ENCODE results near the gene LMCD1.

The LMCD1 gene, protein sequence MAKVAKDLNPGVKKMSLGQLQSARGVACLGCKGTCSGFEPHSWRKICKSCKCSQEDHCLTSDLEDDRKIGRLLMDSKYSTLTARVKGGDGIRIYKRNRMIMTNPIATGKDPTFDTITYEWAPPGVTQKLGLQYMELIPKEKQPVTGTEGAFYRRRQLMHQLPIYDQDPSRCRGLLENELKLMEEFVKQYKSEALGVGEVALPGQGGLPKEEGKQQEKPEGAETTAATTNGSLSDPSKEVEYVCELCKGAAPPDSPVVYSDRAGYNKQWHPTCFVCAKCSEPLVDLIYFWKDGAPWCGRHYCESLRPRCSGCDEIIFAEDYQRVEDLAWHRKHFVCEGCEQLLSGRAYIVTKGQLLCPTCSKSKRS

DNA sequence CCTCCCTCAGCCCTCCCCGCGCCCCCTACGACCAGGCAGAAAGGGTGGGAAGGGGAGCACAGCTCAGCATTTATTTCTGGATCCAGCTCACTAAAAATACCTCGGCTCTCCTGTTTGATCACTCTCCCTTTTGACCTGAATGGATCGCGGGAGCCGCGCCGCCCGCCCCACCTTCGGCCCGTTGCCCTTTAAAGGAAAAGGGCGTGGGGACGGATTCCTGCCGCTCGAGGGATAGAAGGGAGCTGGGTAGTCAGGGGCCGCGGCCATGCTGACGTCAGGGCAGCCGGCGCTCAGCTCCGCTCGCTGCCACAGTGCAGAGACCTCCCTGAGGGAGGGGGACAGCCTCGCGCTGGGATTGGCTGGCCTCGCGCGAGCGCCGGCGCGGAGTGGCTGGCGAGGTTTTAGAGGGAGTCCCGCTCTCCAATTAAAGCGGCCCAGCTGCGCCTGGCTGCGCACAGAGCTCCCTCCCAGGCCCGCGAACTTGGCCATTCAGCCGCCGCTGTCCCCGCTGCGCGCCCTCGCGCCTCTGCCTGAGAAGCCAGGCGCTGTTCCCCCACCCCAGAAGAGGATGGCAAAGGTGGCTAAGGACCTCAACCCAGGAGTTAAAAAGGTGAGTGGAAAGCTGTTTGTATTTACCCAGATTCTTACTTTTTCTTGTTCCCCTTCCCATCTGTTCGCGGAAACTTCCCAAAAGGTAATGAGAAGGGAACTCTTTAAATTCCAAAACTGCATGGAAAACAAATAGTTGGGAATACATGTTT lies at the start of gene LMCD1:
Gene LMCD1 (plus strand): TSS at position 453 of the 761 bp plus-strand sequence. CDS start 116 bp downstream, at position 569.
- DNase-seq = peak; percentile 66 to 72

DNA sequence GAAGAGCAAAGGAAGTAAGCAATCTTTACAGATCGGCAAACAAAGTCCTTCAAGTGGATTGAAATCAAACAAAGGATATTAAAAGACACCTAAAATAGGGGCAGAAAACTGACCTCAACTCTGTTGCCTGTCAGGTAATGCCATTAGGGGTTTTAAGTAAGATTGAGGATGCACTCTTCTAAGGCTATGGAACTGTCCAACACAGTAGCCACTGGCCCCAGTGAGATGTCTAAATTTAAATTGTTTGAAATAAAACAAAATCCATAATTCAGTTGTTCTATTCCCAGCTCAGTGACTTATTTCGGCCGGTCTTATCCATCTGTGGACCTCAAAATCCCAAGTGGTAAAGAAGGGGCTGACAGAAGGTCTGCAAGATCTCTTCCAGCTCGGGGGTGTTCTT lies 49.5 kb upstream of the LMCD1 start:
- DNase-seq = no peak

- DNase-seq = no peak
Observed at GRCh38 chr3:8453153-8453552, 48.5 kb upstream of the LMCD1 start.

DNA sequence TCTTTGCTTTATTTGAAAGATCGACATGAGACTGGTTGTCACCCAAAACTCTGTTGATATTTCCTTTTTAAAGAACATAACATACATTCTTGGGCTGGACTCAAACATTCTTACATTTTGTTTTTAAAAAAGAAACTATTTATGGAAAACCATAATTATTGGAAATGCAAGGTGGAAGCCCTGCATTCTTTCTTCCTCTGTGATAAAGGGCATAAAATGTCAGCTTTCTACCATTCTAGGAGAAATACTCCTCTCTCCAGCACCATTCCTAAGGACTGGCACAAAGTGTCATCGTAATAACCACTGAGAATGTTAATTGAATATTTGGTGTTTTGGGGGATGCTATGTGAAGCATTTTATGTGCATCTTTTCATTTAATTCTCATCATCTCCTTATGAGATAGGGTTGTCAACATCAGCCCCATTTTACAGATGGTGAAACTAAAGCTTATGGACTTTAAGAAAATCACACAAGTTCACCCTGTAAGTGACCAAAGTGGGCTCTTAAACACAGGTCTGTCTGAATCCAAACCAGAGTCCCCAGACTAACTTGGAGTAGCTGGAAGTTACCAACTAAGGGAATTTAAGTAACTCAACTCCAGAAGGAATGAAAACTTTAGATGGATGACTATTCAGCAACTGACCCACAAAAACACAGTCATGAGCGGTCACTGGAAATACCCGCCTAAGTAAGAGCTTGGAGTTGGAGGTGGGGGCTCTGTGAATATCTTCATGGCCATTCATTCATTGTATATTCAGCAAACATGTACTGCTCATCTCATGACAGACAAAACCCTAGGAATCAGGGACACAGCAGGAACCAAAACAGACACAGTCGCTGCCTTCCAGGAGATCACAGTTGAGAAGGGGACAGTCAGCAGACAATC lies 45.9 kb upstream of the LMCD1 start:
- DNase-seq = no peak

- DNase-seq = no peak
Observed at GRCh38 chr3:8456412-8456811, 45.2 kb upstream of the LMCD1 start.

DNA sequence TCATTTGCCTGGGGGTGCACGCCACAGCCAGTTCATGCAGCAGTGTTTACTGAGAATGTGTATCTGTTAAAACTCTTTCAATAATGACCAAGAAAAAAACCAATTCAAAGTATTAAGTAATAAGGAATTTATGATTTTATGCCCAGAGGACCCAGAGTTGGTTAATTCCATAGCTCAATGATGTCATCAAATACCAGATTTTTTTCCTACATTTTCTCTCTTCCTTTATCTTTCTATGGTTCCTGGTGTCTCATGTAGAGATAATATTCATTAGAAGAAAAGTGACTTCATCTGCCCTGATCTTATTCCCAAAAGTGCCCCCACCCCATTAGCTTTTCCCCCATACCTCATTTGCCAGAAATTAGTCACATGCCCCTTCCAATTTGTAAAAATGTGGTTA lies 44.6 kb upstream of the LMCD1 start:
- DNase-seq = no peak

- DNase-seq = no peak
Observed at GRCh38 chr3:8458238-8458661, 43.4 kb upstream of the LMCD1 start.

DNA sequence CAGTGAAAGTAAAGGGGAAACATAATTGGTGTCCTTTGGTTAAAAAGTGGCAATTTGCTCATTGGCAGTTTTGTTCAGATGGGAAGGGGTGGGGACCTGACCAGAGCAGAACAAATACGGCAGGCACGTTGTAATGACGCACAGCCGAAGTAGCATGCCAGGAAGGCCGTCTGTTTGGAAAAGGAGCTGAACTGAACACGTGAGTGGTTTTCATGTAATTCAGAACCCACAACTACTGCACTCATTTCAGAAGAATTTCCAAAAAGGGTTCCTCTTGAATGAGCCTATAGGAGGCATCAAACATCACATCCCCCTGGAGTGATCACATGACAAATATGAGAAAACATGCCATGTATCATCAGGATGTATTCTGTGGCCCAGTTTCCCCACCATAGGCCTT lies 42.9 kb upstream of the LMCD1 start:
- no peak for DNase-seq

DNA sequence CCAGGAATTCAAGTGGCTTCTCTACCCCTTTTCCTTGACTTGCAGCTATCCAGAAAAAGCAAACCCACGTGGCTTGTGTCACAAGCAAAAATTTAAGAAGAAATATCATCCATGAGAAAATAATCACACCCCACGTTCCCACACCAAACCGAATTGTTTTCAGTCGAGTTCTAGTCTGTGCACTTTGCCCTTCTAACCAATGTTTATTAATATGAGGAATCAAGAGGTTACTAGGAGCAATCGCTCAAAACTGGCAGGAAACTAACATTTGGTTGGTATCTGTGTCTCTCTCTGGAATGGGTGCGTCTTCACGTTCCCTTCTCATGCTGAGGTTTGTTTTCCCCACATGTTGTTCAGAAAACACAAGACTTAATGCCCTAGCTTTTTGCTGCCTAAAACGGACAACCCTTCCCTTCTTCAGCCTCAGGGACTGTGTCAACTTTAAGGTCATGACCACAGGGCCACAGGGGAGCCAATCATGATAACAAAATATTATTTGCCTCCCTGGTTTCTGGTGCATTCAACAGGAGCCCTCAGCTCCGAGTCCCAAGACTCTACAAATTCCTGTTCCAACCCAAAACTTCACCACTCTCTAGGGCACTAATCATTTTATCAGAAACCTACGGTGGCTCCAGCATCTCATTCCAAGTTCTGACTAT lies 41.4 kb upstream of the LMCD1 start:
- DNase-seq = no peak

DNA sequence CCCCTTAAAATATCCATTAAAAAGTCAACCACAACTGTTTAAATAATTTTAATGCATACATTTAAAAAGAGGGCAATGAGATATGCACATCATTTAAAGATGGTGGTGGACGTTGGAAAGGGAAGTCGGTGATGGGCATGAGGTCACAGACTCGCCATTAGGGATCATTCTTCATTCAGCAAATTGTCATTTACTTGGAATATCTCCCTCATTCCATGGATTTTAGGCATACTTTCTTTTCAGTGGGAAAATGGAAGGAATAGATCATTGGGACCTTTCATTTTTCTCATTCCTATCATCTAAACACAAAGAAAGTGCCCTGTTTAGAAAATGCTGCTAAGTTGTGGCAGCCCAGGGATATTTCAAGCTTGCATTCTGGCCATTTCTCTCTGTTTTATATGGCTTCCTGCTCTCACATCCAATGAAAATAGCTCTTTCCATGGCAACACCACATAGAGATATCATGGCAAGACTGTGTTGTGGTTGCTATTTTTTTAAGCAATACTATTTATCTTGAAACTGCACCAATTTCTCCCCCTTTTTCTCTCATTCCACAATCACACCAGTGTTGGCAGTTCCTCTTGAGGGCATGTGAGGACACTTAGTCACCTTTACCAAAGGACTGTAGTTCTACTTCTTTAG lies 40.7 kb upstream of the LMCD1 start:
- no peak for DNase-seq

DNA sequence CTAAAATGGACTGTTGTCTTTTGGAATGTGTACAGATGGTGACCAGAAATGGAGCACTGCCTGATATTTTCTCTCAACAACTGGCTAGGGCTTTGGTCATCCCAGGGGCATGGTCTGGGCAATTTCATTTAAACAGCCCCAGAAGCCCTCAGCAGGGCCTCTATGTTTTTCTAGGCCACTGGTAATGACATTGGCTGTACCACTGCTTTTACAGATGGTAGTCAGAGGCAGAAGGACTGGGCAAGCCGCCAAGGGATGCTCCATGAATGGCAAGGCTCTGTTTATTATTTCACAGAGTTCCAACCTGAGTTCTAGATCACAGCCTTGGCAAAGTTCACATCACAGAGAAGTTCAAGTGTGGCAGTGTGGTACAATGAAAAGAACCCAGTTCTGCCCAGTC lies 37.0 kb upstream of the LMCD1 start:
- no peak for DNase-seq

DNA sequence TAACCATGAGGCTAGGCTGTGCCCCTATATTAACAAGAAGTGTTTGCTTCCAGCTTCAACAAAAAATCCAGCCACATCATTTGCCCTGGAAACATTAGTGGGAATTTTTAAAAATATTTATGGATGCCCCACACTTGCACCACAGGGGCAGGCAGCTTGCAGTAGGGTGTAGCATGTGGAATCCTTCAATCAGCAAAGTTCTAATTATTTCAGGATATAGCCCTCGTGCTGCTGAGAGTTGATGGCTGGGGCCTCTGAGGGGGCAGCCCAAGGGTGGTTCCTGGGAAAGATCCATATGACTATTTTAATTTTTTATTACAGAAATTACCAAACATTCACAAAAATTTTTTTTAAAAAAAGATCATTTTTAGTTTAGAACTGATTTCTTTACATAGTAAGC lies 35.1 kb upstream of the LMCD1 start:
- DNase-seq = no peak

DNA sequence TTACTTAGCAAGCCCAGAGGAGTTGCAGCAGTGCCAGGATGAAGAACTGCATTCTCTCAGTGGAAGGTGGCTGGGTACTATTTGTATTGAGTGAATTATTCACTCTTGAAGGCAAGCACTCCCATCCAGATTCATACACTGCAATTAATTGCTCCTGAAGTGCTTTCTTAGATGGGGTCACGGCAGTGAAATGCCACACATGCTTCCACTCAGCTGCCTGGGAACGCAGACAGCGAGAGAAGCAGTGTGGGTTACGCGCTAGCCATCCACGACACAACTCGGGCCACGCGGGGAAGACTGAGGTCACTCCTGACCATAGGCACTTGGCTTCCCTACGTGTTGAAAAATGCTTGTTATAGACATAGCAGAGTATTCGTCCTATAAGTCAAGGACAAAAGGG lies 30.8 kb upstream of the LMCD1 start:
- no peak for DNase-seq

DNA sequence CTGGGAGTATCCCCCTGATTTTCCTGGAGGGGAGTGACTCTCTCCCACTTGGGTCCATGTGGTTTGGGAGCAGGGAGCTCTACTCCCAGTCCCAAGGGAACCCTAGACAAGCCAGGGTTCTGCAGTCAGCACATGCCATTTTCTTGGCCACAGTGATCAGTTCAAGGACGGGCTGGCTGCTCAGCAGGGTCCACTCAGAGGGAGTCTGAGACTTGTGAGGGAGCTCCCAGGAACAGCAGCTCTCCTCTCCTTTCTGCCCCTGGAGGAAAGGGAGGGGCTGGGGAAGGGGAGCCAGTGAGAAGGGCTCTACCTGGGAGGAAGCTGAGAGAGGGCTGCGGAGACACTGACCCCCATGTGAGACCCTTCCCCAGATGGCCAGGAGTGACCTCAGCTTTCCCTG lies 29.1 kb upstream of the LMCD1 start:
- no peak for DNase-seq

GRCh38 chr3:8473029-8473428 lies 28.6 kb upstream of the LMCD1 start:
- no peak for DNase-seq

DNA sequence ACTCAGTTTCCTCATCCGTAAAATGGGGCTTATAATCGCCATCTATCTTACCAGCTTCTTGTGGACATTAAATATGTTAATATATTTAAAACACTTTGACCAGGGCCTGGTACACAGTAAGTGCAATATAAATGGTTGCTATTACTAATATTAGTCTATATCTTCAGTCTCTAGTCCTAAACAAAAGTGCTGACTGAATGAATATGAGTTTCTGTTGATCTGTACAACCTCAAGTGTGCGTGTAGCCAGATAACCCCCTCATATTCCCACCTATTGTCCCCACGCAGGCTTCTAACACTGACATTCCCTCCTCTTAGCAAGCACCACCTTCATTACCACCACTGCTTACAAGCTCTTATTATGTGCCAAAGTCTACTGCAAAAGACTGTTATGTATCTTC lies 27.6 kb upstream of the LMCD1 start:
- DNase-seq = no peak

DNA sequence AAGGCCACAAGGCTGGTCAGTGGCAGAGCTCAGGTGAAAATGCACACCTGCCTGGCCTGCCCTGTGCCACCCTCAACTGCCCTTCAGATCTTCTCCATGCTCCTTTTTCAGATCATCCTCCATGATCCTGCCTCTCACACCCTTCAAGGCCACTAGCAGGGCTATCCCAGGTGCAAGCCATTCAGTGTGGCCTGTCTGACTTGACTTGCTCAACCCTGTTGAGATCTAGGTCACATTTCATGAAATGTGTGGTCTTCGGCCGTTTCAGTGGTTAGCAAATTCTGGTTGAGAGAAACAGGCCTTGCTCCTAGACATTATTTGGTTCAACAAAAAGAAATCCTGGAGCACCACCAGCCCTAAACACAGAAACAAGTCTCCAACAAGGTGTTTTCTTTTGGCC lies 26.6 kb upstream of the LMCD1 start:
- no peak for DNase-seq

GRCh38 chr3:8480699-8481098 lies 20.9 kb upstream of the LMCD1 start:
- no peak for DNase-seq

- DNase-seq = no peak
Observed at GRCh38 chr3:8481380-8481779, 20.2 kb upstream of the LMCD1 start.

DNA sequence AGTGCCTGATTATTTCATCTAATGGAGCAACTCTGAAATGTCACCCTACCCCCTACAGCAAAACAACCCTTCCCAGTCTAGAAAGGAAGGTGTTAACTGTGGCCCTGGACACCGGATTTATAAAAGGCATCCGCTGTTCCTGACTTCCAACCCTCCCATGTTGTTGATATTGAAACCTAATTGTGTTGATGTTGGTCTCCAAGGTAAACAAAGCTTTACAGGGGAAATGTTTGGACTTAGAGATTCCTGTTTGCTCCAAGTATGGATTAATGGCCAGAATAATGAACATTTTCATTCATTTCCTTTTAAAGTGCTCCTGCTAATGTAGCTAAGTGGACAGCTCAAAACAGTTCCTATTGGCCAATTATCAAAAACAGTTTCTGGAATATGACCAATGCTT lies 19.4 kb upstream of the LMCD1 start:
- DNase-seq = no peak

GRCh38 chr3:8482960-8483665 lies 18.5 kb upstream of the LMCD1 start:
- DNase-seq = no peak
